IMR-90 (cell line): ENCODE results near the gene IFT74. TPM values are rescaled to one million over a fixed set of nuclear protein-coding genes. Genes with fewer than 3 reads are reported as not detected.

Experiments used
- ATAC-seq: fragments of 200-7000 bp; cut with Tn5 transposase; 2 replicates; pipeline ENCODE4 v1.9.1; 2020; ENCODE audit warnings: low read depth, mild to moderate bottlenecking, moderate library complexity
- BruUV-seq: library from RNA; stranded (reverse); fragments of 400-500 nt; replicated peaks from 2 replicates; lab custom pipeline; 2021; lab: Mats Ljungman, UMichigan
- CTCF ChIA-PET: fragments of 300-600 bp; formaldehyde crosslinking; extraction: SDS; loops from one replicate; lab custom pipeline; 2021; ENCODE audit warnings: antibody characterized with exemption; lab: Yijun Ruan, JAX
- POLR2A ChIA-PET: fragments of 300-600 bp; sonication (Branson Sonifier 250); formaldehyde crosslinking; loops from one replicate; lab custom pipeline; 2022; ENCODE audit warnings: antibody characterized with exemption; ENCODE audit not compliant: unreplicated experiment; lab: Charles Lee
- DNase-seq: peaks from one replicate; pipeline ENCODE4 v3.0.0; 2013
- H2AFZ ChIP-seq: replicated peaks from 2 replicates; pipeline ENCODE3; 2013; ENCODE audit warnings: low read length, mild to moderate bottlenecking; ENCODE audit not compliant: poor library complexity
- H2AK5ac ChIP-seq: 2 replicates; pipeline ENCODE4 v1.6.1; 2013; ENCODE audit warnings: low read depth, low read length, inconsistent platforms
- H2AK9ac ChIP-seq: replicated peaks from 2 replicates; pipeline ENCODE3; 2013; ENCODE audit warnings: mild to moderate bottlenecking, low read depth, low read length, moderate library complexity; ENCODE audit not compliant: poor library complexity
- H2BK120ac ChIP-seq: 2 replicates; pipeline ENCODE4 v1.6.1; 2013; ENCODE audit warnings: low read depth, low read length, inconsistent platforms
- H2BK15ac ChIP-seq: 3 replicates; pipeline ENCODE4 v1.6.1; 2013; ENCODE audit warnings: low read depth, low read length, inconsistent platforms
- H2BK20ac ChIP-seq: 2 replicates; pipeline ENCODE4 v1.6.1; 2013; ENCODE audit warnings: low read depth, mild to moderate bottlenecking, inconsistent platforms, low read length, moderate library complexity
- H2BK5ac ChIP-seq: 2 replicates; pipeline ENCODE4 v1.6.1; 2013; ENCODE audit warnings: mild to moderate bottlenecking, low read depth, low read length, inconsistent platforms; ENCODE audit not compliant: poor library complexity, severe bottlenecking
- H3K14ac ChIP-seq: replicated peaks from 2 replicates; pipeline ENCODE4 v1.6.1; 2013; ENCODE audit warnings: low read depth, low read length, inconsistent platforms
- H3K18ac ChIP-seq: 2 replicates; pipeline ENCODE4 v1.6.1; 2013; ENCODE audit warnings: low read depth, low read length, control low read depth
- H3K23ac ChIP-seq: 2 replicates; pipeline ENCODE4 v1.6.1; 2013; ENCODE audit warnings: low read depth, low read length, inconsistent platforms
- H3K27ac ChIP-seq: 2 replicates; pipeline ENCODE4 v1.5.1; 2013; ENCODE audit warnings: mild to moderate bottlenecking, control low read depth, low read length; ENCODE audit not compliant: insufficient read depth
- H3K27me3 ChIP-seq: 2 replicates; pipeline ENCODE4 v1.6.1; 2013; ENCODE audit warnings: low read length; ENCODE audit not compliant: control insufficient read depth, insufficient read depth
- H3K36me3 ChIP-seq: 2 replicates; pipeline ENCODE4 v1.6.1; 2013; ENCODE audit warnings: low read length, mixed read lengths; ENCODE audit not compliant: control insufficient read depth, insufficient read depth
- H3K4ac ChIP-seq: 2 replicates; pipeline ENCODE4 v1.6.1; 2013; ENCODE audit warnings: low read depth, low read length, inconsistent platforms
- H3K4me1 ChIP-seq: 2 replicates; pipeline ENCODE4 v1.6.1; 2013; ENCODE audit warnings: low read length, mixed read lengths; ENCODE audit not compliant: control insufficient read depth, insufficient read depth
- H3K4me2 ChIP-seq: 2 replicates; pipeline ENCODE4 v1.6.1; 2013; ENCODE audit warnings: low read depth, mild to moderate bottlenecking, control low read depth, low read length, moderate library complexity
- H3K4me3 ChIP-seq: 2 replicates; pipeline ENCODE4 v1.5.1; 2013; ENCODE audit warnings: low read depth, mild to moderate bottlenecking, control low read depth, low read length, moderate library complexity; ENCODE audit not compliant: insufficient read depth
- H3K56ac ChIP-seq: 2 replicates; pipeline ENCODE4 v1.6.1; 2013; ENCODE audit warnings: low read length, inconsistent platforms; ENCODE audit not compliant: insufficient read depth; ENCODE audit errors: extremely low read depth
- H3K79me1 ChIP-seq, 2 experiments: 2 replicates each; pipeline ENCODE4 v1.6.1; 2013; ENCODE audit warnings: low read length in 2 of 2, inconsistent platforms in 1 of 2, low read depth in 1 of 2
- H3K9ac ChIP-seq: 2 replicates; pipeline ENCODE4 v1.6.1; 2013; ENCODE audit warnings: low read depth, low read length, control low read depth
- H3K9me1 ChIP-seq: 2 replicates; pipeline ENCODE4 v1.6.1; 2013; ENCODE audit warnings: low read length, inconsistent platforms; ENCODE audit not compliant: insufficient read depth
- H3K9me3 ChIP-seq: 2 replicates; pipeline ENCODE4 v1.6.1; 2013; ENCODE audit warnings: low read length; ENCODE audit not compliant: control insufficient read depth, insufficient read depth
- H4K20me1 ChIP-seq: 2 replicates; pipeline ENCODE4 v1.6.1; 2013; ENCODE audit warnings: low read length, inconsistent platforms; ENCODE audit not compliant: insufficient read depth
- H4K5ac ChIP-seq: 2 replicates; pipeline ENCODE4 v1.6.1; 2013; ENCODE audit warnings: mild to moderate bottlenecking, low read depth, low read length, control low read depth
- H4K8ac ChIP-seq, 2 experiments: 2 replicates each; pipeline ENCODE4 v1.6.1; 2013; ENCODE audit warnings: low read depth in 2 of 2, low read length in 2 of 2, control low read depth in 1 of 2, inconsistent platforms in 1 of 2
- H4K91ac ChIP-seq: 2 replicates; pipeline ENCODE4 v1.6.1; 2013; ENCODE audit warnings: low read depth, low read length, inconsistent platforms; ENCODE audit not compliant: insufficient read depth
- MAFK ChIP-seq: IDR thresholded peaks from 2 replicates; pipeline ENCODE4 v1.6.1; 2012; ENCODE audit warnings: low read depth, low read length, improper control_type of control experiment
- MXI1 ChIP-seq: IDR thresholded peaks from 2 replicates; pipeline ENCODE4 v1.6.1; 2012; ENCODE audit warnings: low read depth, mild to moderate bottlenecking, low read length, moderate library complexity, borderline replicate concordance
- RAD21 ChIP-seq: IDR thresholded peaks from 2 replicates; pipeline ENCODE4 v1.6.1; 2012; ENCODE audit warnings: low read length, improper control_type of control experiment
- SMC3 ChIP-seq: fragments of 150-350 bp; IDR thresholded peaks from 2 replicates; pipeline ENCODE4 v1.6.1; 2016; ENCODE audit warnings: low read depth, mild to moderate bottlenecking, antibody characterized with exemption, low read length, moderate library complexity
- WGBS, 2 experiments: methylation state at CpG; one replicate each; pipeline versions ENCODE4 v1.1.5 to v1.1.7; 2013; ENCODE audit warnings: missing lambda C conversion rate in 2 of 2; ENCODE audit not compliant: insufficient read length in 1 of 2; ENCODE audit errors: extremely low coverage in 2 of 2; 5-methylcytosine and 5-hydroxymethylcytosine counted together
- dilution Hi-C: fragments of 300-500 bp; cut with HindIII; formaldehyde crosslinking; loops from one replicate; pipeline ENCODE4 v1.14.3; 2018; ENCODE audit warnings: low sequenced_read_pairs; ENCODE audit not compliant: unreplicated experiment
- in situ Hi-C: fragments of 300-500 bp; cut with MboI; formaldehyde crosslinking; loops from 3 replicates; pipeline ENCODE4 v1.14.3; 2019; ENCODE audit warnings: low sequenced_read_pairs, inconsistent platforms, mixed read lengths
- intact Hi-C: fragments of 100-400 bp; cut with micrococcal nuclease; formaldehyde crosslinking; loops from 2 replicates; pipeline ENCODE4 v1.10.0; 2022
- polyA plus RNA-seq, 3 experiments: library from polyadenylated mRNA; depleted of rRNA; stranded (reverse); fragments of >200 nt; gene quantifications; 2 replicates each; pipeline ENCODE4 v1.2.3, GENCODE V29; 2012; ENCODE audit warnings: low replicate concordance in 1 of 3
- total RNA-seq: library from RNA; depleted of rRNA; stranded (reverse); fragments of >200 nt; gene quantifications from 2 replicates; pipeline ENCODE4 v1.2.3, GENCODE V29; 2012

The IFT74 gene
- total and polyA plus RNA-seq, 2 of the 4 experiments (the other 2 are of a cell fraction): 4.6 to 12.2 TPM

DNA sequence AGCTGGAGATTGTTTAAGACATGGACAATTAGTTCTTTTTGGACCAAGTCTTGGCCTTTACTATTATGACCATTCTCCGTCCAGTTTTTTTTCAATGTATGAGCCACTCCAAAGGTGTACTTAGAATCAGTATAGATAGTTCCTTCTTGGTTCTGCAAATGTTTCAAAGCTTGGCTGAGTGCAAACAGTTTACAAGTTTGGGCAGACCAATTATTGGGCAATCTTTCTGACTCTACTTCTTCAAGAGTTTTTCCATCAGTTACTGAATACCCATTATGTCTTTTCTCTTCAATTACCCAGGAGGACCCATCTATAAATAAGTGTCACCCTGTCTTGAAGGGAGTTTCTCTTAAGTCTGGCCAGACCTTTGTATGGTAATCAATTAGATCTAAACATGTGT, 15.5 kb downstream of the IFT74 start:
- Histone ChIP-seq H3K9me3 (no peaks in the 10 kb centered on the region), H2BK20ac (no peak overlapping the region), H3K36me3 (peaks cover 1% of the 10 kb centered on the region; the same call in 1 of the 2 replicates), H3K79me1 (peaks cover 4 to 12% of the 10 kb centered on the region in 2 experiments; a peak in 2 of 4 replicates), H2BK120ac (no peak overlapping the region), H2AK9ac (no peak overlapping the region), H3K4me2 (no peak overlapping the region), H3K23ac (no peak overlapping the region), H3K14ac (no peak overlapping the region), H3K4me3 (no peak overlapping the region), H4K5ac (no peak overlapping the region), H3K18ac (no peak overlapping the region), H3K27me3 (no peaks in the 10 kb centered on the region), H2AK5ac (no peak overlapping the region), H2BK15ac (no peak overlapping the region), H3K4ac (no peak overlapping the region), H2AFZ (no peak overlapping the region), H3K56ac (no peak overlapping the region), H3K9ac (no peak overlapping the region), H4K8ac (no peak overlapping the region), H3K27ac (no peak overlapping the region), H3K9me1 (no peaks in the 10 kb centered on the region), H4K91ac (no peak overlapping the region), H2BK5ac (no peak overlapping the region), H4K20me1 (no peaks in the 10 kb centered on the region), H3K4me1 (peaks cover 2% of the 10 kb centered on the region; the same call in 1 of the 2 replicates)
- dilution Hi-C loops: no loop called here
- POLR2A ChIA-PET: no interaction called here
- CTCF ChIA-PET: no interaction called here
- in situ Hi-C loops: no loop called here
- WGBS, 2 experiments: no CpG with 5 or more reads among the region's 1 CpG
- ATAC-seq (no peak), DNase-seq (no peak)
- intact Hi-C loops: no loop called here
- no TSS peak for BruUV-seq
- TF ChIP-seq MXI1: no peak
- TF ChIP-seq SMC3: no peak
- no peak for TF ChIP-seq RAD21
- TF ChIP-seq MAFK: no peak
